ENCODE measurements around the gene CBY2.

The CBY2 gene

GRCh38 chr13:45704211-45704739 is 2.2 kb downstream of the CBY2 start:
- DNase-seq = no peak

GRCh38 chr13:45704854-45705695 is 3.0 kb downstream of the CBY2 start:
- no peak for DNase-seq

- DNase-seq = no peak
Observed at GRCh38 chr13:45705918-45706317, 3.8 kb downstream of the CBY2 start.

- no peak for DNase-seq
Observed at GRCh38 chr13:45707516-45708100, 5.5 kb downstream of the CBY2 start.

- DNase-seq = no peak
Observed at GRCh38 chr13:45711951-45712350, 9.8 kb downstream of the CBY2 start.

- no peak for DNase-seq
Observed at GRCh38 chr13:45713106-45713690, 11.1 kb downstream of the CBY2 start.

- no peak for DNase-seq
Observed at GRCh38 chr13:45713721-45714120, 11.6 kb downstream of the CBY2 start.

GRCh38 chr13:45714170-45714569 is 12.1 kb downstream of the CBY2 start:
- DNase-seq = no peak

- no peak for DNase-seq
Observed at GRCh38 chr13:45715351-45715750, 13.2 kb downstream of the CBY2 start.

- no peak for DNase-seq
Observed at GRCh38 chr13:45717349-45717748, 15.2 kb downstream of the CBY2 start.

- DNase-seq = peak; percentile 7
Observed at GRCh38 chr13:45718063-45718462, 15.9 kb downstream of the CBY2 start.

- no peak for DNase-seq
Observed at GRCh38 chr13:45718992-45719391, 16.9 kb downstream of the CBY2 start.

GRCh38 chr13:45721203-45721731 is 19.1 kb downstream of the CBY2 start:
- DNase-seq = no peak

GRCh38 chr13:45723798-45724197 is 21.7 kb downstream of the CBY2 start:
- DNase-seq = no peak

- no peak for DNase-seq
Observed at GRCh38 chr13:45728759-45729158, 26.6 kb downstream of the CBY2 start.

- DNase-seq = no peak
Observed at GRCh38 chr13:45731455-45731854, 29.3 kb downstream of the CBY2 start.

GRCh38 chr13:45732916-45733315 is 30.8 kb downstream of the CBY2 start:
- no peak for DNase-seq

- no peak for DNase-seq
Observed at GRCh38 chr13:45733361-45733760, 31.2 kb downstream of the CBY2 start.

GRCh38 chr13:45737571-45738017 is 35.5 kb downstream of the CBY2 start:
- DNase-seq = no peak

GRCh38 chr13:45742985-45743384 is 40.9 kb downstream of the CBY2 start:
- DNase-seq = no peak

- DNase-seq = no peak
Observed at GRCh38 chr13:45744979-45745378, 42.9 kb downstream of the CBY2 start.

GRCh38 chr13:45747071-45747470 is 45.0 kb downstream of the CBY2 start:
- no peak for DNase-seq

GRCh38 chr13:45748941-45749759 is 47.0 kb downstream of the CBY2 start:
- DNase-seq = no peak

Data from CD4-positive, alpha-beta T cell treated with Interleukin-12 subunit alpha and Interleukin-12 subunit beta, for 1 hour (primary cell).